Measurements from ENCODE around the gene VEGFA.

GRCh38 chr6:43806043-43806757, 36.2 kb downstream of the VEGFA start:
- no peak for TF ChIP-seq CTCF (IDR thresholded peaks at IDR 0.05; ENCODE audit: poor library complexity, severe bottlenecking)
- no peak for TF ChIP-seq EP300 (conservative IDR thresholded peaks at IDR 0.05; ENCODE audit: poor library complexity, severe bottlenecking)
- no peak for TF ChIP-seq RAD21 (conservative IDR thresholded peaks at IDR 0.05)
- no peak for TF ChIP-seq SMC3 (conservative IDR thresholded peaks at IDR 0.05; ENCODE audit: poor library complexity)
- no peak for TF ChIP-seq REST (IDR thresholded peaks at IDR 0.05; ENCODE audit: borderline replicate concordance)
- no peak for TF ChIP-seq POLR2AphosphoS5 (IDR thresholded peaks at IDR 0.05)
- no peak for TF ChIP-seq EZH2 (IDR thresholded peaks at IDR 0.05; ENCODE audit: borderline replicate concordance, insufficient read depth, low read length, poor library complexity, severe bottlenecking)
- no peak for TF ChIP-seq TAF1 (IDR thresholded peaks at IDR 0.05; ENCODE audit: low read depth)
- TF ChIP-seq MXI1 (conservative IDR thresholded peaks at IDR 0.05; ENCODE audit: poor library complexity, severe bottlenecking): no peak

Measured in neural cell (in vitro differentiated cells).